ENCODE measurements around the gene ICAM1. TPM values are rescaled to one million over a fixed set of nuclear protein-coding genes. Genes with fewer than 3 reads are reported as not detected.
A peak's percentile ranks its signal among the peaks of the same experiment; 100 is the strongest.

Gene ICAM1
- total and polyA plus RNA-seq, 10 of the 15 experiments (the other 5 are each of a cell fraction or from before 2014, with no cell fraction given), result 7.6 to 115 (median 60.2) TPM

DNA sequence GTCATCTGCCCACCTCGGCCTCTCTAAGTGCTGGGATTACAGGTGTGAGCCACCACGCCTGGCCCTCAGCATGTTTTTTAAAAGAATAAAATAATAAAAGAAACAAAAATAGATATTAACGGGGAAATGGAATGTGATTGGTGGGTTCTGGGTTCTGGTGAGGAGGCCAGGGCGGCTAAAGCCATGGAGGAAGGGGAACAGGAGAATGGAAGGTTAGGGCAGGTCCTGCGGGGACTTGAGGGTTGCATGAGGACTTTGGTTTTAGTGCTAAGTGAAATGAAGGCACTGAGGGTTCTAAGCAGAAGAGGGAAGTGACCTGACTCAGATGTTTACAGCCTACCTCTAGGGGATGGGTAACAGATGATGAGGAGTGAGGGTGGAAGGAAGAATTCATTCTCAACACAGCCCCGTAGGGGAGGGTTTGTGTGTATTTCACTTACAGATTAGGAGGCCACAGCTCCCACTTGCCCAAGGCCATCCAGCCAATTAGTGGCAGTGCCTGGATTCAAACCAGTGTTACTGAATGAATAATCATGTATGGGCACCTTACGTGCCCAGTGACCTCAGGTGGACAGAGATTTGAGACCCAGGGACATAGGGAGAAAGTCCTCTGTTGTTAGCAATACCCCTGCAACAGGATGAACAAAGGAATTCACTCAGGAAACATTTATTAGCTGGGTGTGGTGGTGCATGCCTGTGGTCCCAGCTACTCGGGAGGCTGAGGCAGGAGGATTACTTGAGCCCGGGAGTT, 25.6 kb upstream of the ICAM1 start (continued):
- TF ChIP-seq SREBF1 (IDR thresholded peaks at IDR 0.05; ENCODE audit: low read length) (no peak), IRF3 (IDR thresholded peaks at IDR 0.05) (no peak), ZNF217 (IDR thresholded peaks at IDR 0.05) (no peak), ETV6 (conservative IDR thresholded peaks at IDR 0.05 in 1 of 2, IDR thresholded peaks at IDR 0.05 in 1 of 2; ENCODE audit: borderline replicate concordance in 1 of 2, low read depth in 1 of 2) (no peak), SMAD1 (IDR thresholded peaks at IDR 0.05; ENCODE audit: low read depth, partially characterized antibody) (no peak), ATF7 (IDR thresholded peaks at IDR 0.05; ENCODE audit: low read depth) (0 out of 2 replicates have a peak, but pooled peaks have one; percentile 21), ZNF687 (IDR thresholded peaks at IDR 0.05) (peak; percentile 90), ZBTB4 (CRISPR knock-in tag; IDR thresholded peaks at IDR 0.05) (no peak), YBX1 (IDR thresholded peaks at IDR 0.05) (no peak), GABPA (IDR thresholded peaks at IDR 0.05; ENCODE audit: low read depth) (no peak), BACH1 (IDR thresholded peaks at IDR 0.05; ENCODE audit: borderline replicate concordance) (no peak), NFYA (IDR thresholded peaks at IDR 0.05; ENCODE audit: borderline replicate concordance, low read depth, low read length) (no peak), CBX3 (IDR thresholded peaks at IDR 0.05; ENCODE audit: borderline replicate concordance, low read depth) (no peak), MLLT1 (IDR thresholded peaks at IDR 0.05) (0 out of 2 replicates have a peak, but pooled peaks have one; percentile 55)
- TF ChIP-seq, protein P1, sequence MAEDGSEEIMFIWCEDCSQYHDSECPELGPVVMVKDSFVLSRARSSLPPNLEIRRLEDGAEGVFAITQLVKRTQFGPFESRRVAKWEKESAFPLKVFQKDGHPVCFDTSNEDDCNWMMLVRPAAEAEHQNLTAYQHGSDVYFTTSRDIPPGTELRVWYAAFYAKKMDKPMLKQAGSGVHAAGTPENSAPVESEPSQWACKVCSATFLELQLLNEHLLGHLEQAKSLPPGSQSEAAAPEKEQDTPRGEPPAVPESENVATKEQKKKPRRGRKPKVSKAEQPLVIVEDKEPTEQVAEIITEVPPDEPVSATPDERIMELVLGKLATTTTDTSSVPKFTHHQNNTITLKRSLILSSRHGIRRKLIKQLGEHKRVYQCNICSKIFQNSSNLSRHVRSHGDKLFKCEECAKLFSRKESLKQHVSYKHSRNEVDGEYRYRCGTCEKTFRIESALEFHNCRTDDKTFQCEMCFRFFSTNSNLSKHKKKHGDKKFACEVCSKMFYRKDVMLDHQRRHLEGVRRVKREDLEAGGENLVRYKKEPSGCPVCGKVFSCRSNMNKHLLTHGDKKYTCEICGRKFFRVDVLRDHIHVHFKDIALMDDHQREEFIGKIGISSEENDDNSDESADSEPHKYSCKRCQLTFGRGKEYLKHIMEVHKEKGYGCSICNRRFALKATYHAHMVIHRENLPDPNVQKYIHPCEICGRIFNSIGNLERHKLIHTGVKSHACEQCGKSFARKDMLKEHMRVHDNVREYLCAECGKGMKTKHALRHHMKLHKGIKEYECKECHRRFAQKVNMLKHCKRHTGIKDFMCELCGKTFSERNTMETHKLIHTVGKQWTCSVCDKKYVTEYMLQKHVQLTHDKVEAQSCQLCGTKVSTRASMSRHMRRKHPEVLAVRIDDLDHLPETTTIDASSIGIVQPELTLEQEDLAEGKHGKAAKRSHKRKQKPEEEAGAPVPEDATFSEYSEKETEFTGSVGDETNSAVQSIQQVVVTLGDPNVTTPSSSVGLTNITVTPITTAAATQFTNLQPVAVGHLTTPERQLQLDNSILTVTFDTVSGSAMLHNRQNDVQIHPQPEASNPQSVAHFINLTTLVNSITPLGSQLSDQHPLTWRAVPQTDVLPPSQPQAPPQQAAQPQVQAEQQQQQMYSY (CRISPR knock-in tag; IDR thresholded peaks at IDR 0.05), result no peak

All from GM12878 (cell line).